ENCODE results near the gene PRTG.

DNA sequence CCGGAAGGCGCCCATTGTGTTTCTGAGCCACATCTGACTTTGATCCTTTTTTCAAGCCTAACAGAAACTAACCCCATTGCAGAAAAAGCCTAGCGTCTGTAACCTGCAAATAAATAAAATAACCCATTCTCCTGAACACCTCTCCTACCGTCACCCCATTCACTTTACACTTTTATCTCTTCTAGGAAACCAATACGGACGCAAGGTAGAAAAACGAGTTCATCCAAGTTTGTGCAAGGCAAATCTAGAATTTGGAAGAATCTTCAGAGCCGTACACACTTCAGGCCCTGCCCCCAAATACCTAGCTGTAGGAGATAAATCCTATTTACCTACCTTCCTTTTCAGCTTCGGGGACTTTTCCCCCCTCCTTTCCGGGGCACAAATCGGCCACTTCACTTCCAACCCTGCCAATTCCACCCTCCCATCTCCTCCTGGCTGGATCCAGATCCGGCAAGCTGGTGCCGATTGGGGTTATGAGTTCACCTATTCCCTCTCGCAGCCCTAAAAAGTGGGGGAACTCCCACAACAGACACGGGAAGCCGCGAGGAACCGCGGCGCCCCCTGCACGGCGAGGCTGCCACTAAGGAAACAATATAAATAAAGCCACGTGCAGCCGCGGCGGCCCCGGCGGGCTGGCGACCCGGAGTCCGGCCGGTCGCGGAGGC is 987 bp downstream of the PRTG start:
- TF ChIP-seq, protein P1, sequence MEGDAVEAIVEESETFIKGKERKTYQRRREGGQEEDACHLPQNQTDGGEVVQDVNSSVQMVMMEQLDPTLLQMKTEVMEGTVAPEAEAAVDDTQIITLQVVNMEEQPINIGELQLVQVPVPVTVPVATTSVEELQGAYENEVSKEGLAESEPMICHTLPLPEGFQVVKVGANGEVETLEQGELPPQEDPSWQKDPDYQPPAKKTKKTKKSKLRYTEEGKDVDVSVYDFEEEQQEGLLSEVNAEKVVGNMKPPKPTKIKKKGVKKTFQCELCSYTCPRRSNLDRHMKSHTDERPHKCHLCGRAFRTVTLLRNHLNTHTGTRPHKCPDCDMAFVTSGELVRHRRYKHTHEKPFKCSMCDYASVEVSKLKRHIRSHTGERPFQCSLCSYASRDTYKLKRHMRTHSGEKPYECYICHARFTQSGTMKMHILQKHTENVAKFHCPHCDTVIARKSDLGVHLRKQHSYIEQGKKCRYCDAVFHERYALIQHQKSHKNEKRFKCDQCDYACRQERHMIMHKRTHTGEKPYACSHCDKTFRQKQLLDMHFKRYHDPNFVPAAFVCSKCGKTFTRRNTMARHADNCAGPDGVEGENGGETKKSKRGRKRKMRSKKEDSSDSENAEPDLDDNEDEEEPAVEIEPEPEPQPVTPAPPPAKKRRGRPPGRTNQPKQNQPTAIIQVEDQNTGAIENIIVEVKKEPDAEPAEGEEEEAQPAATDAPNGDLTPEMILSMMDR (IDR thresholded peaks at IDR 0.05; ENCODE audit: low read depth, low read length), result no peak
- TF ChIP-seq POLR2A (IDR thresholded peaks at IDR 0.05; ENCODE audit: extremely low read depth, insufficient read length), result no peak

All from NB4 (cell line).